CD4-positive, alpha-beta T cell treated with Interleukin-6 for 4 hours (primary cell): Measurements from ENCODE around the gene TAF11L10.
"Not testable (repeated sequence)": the region's sequence is repeated elsewhere in the genome, so short reads cannot be mapped to it uniquely, and the experiment has no call there.

Experiments used
- DNase-seq: peaks from one replicate; pipeline ENCODE4 v3.0.0-alpha.2; 2020; ENCODE audit warnings: mixed read lengths

Gene TAF11L10

DNA sequence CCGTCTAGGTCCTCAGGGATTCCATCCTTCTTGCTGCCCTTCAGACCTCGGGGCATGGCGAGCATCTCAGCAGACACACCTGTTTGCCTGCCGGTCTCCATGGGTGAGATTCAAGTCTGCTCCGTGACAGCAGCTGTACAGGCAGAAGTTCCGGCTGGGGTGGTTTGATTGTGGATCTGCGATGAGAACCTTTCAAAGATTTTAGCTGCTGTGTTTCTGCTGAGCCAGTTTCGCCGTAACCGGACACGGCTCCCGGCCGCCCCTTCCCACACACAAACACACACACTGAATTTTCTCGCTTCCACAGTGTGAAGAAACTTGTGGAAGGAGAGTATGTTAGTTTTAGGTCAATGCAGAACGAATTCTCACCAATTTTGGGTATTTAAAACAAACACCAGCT, at the start of gene TAF11L10:
Gene TAF11L10 (minus strand): TSS at position 101 of the 400 bp plus-strand sequence.
- DNase-seq, result not testable (repeated sequence)

DNA sequence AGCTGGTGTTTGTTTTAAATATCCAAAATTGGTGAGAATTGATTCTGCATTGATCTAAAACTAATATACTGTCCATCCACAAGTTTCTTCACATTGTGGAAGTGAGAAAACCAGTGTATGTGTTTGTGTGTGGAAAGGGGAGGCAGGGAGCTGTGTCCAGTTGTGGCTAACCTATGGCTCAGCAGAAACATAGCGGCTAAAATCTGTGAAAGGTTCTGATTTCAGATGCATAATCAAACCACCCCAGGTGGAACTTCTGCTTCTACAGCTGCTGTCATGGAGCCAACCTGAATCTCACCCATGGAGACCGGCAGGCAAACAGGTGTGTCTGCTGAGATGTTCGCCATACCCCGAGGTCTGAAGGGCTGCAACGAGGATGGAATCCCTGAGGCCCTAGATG, 36.5 kb upstream of the TAF11L10 start, which contains the start of gene TAF11L14:
Gene TAF11L14 (plus strand): TSS at position 301 of the 400 bp plus-strand sequence.
- no peak for DNase-seq

DNA sequence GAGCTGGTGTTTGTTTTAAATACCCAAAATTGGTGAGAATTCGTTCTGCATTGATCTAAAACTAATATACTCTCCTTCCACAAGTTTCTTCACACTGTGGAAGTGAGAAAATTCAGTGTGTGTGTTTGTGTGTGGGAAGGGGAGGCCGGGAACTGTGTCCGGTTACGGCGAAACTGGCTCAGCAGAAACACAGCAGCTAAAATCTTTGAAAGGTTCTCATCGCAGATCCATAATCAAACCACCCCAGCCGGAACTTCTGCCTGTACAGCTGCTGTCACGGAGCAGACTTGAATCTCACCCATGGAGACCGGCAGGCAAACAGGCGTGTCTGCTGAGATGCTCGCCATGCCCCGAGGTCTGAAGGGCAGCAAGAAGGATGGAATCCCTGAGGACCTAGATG, 34.2 kb upstream of the TAF11L10 start, which contains the start of gene TAF11L13:
Gene TAF11L13 (plus strand): TSS at position 301 of the 400 bp plus-strand sequence.
- DNase-seq, result not testable (repeated sequence)

DNA sequence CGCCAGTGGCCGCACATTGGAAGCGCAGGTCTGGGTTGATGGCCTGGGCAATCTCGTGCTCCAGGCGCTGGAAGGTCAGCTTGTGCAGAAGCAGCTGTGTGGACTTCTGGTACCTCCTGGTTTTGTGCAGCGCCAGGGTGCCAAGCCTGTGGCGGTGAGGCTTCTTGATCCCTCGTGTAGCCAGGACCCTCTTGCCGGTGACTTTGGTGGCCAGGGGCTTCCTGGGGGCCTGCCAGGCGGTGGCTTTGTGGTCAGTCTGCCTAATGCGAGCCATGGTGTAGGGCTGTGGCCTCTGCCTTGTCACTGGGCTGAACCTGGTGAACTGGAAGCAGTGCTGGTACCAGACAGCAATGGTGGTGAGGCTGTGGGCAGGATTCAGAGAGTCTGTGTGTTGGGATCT, 28.1 kb upstream of the TAF11L10 start:
- no peak for DNase-seq

DNA sequence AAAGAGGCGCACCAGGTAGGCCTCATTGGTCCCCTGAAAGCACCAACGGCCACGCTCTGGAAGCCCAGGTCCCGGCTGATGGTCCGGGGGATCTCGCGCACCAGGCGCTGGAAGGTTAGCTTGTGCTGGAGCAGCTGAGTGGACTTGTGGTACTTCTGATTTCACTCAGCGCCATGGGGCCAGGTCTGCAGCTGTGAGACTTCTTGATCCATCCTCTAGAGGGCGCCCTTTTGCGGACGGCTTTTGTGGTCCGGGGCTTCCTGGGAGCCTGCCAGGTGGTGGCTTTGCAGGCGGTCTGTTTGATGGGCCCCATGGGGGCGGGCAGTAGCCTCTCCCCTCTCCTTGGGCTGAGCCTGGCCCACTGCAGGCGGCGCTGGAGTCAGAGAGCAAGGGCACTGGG, 23.0 kb upstream of the TAF11L10 start:
- no peak for DNase-seq

DNA sequence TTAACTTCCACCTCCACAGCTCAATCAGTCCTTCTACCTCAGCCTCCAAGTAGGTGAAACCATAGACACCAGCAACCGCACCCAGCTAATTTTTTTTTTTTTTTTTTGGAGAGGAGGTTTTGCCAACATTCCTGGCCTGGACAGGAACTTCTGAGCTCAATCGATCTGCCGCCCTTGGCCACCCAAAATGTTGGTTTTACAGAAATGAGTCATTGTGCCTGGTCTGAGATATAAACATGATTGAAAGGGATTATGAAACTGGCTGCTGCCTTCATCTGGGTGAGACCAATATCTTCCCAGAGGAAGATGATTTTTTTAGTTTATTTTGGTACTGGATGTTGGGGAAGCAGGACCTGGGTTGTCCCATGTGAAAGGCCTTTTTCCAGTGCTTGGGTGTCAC, 21.7 kb upstream of the TAF11L10 start:
- DNase-seq, result no peak

DNA sequence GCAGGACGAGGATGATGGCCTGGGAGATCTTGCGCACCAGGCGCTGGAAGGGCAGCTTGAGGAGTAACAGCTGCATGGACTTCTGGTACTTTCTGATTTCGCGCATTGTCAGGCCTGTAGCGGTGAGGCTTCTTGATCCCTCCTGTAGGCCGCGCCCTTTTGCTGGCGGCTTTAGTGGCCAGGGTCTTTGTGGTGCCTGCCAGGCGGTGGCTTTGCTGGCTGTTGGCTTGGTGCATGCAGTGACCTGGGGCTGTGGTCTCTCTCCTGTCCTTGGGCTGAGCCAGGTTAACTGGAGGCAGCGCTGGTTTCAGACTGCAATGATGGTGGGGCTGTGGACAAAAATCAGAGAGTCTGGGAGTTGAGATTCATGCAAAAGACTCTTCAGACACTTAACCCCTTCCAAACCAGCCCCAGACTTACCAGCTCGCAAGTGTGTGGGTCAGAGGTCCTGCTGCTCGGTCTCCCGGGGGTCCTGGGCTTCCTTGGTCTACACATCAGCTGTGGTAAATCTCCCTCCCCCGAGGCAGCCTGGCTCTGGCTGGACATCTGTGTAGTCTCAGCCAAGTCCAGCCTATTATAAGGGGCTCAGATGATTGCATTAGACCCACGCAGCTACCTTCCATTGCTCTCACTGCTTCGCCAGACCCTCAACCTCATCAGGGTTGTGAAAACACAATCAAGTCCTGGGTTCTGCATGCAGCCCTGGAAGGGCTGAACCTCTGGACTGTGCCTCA, 17.4 kb upstream of the TAF11L10 start:
- no peak for DNase-seq

DNA sequence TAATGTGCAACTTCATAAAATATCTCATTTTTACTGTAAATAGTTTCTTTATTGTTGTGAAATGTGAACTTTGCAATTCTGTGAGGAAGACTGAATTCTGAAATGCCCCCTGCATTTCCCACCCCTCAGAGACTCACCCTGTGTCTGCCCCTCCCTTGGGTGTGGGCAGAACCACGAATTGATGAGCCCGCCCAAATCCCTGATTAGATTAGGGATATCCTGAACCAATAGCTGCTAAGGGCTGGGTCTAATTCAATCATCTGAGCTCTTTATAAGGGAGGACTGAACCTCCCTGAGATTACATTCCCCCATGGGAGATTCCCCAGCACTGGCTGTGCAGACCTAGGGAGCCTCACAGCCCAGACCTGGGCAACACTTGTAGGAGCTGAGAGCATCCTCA, 12.5 kb upstream of the TAF11L10 start, which contains the start of gene TAF11L12:
Gene TAF11L12 (plus strand): TSS at position 301 of the 400 bp plus-strand sequence.
- DNase-seq, result not testable (repeated sequence)

DNA sequence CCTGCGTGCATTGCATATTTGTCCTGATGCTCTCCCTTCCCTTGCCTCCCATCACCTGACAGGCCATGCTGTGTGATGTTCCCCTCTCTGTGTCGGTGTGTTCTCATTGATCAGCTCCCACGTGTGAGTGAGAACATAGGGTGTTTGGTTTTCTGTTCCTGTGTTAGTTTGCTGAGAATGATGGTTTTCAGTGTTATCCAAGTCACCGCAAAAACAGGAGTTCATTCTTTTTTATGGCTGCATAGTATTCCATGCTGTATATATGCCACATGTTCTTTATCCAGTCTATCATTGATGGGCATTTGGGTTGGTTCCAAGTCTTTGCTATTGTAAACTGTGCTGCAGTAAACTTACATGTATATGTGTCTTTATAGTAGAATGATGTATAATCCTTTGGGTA, 9.8 kb upstream of the TAF11L10 start:
- DNase-seq, result not testable (repeated sequence)

DNA sequence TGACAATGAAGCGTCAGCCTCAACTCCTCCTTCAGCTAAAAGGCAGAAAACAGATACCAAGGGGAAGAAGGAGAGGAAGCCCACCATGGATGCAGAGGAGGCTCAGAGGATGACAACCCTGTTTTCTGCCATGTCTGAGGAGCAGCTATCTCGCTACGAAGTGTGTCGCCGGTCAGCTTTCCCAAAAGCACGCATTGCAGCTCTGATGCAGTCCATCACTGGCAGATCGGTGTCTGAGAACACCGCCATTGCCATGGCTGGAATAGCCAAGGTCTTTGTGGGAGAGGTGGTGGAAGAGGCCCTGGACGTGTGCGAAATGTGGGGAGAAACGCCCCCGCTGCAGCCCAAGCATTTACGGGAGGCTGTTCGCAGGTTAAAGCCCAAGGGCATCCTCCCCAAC, 7.3 kb upstream of the TAF11L10 start:
- DNase-seq, result no peak

DNA sequence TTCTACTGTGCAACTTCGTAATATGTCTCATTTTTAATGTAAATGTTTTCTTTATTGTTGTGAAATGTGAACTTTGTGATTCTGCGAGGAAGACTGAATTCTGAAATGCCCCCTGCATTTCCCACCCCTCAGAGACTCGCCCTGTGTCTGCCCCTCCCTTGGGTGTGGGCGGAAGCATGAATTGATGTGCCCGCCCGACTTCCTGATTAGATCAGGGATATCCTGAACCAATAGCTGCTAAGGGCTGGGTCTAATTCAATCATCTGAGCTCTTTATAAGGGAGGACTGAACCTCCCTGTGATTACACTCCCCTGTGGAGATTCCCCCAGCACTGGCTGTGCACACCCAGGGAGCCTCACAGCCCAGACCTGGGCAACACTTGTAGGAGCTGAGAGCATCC, 6.3 kb upstream of the TAF11L10 start, which contains the start of gene TAF11L11:
Gene TAF11L11 (plus strand): TSS at position 304 of the 400 bp plus-strand sequence.
- not testable (repeated sequence) for DNase-seq

DNA sequence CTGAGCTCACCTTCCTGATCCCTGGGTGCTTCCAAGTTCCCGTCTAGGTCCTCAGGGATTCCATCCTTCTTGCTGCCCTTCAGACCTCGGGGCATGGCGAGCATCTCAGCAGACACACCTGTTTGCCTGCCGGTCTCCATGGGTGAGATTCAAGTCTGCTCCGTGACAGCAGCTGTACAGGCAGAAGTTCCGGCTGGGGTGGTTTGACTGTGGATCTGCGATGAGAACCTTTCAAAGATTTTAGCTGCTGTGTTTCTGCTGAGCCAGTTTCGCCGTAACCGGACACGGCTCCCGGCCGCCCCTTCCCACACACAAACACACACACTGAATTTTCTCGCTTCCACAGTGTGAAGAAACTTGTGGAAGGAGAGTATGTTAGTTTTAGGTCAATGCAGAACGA, 3.4 kb downstream of the TAF11L10 start, which contains the start of gene TAF11L9:
Gene TAF11L9 (minus strand): TSS at position 140 of the 400 bp plus-strand sequence.
- not testable (repeated sequence) for DNase-seq

DNA sequence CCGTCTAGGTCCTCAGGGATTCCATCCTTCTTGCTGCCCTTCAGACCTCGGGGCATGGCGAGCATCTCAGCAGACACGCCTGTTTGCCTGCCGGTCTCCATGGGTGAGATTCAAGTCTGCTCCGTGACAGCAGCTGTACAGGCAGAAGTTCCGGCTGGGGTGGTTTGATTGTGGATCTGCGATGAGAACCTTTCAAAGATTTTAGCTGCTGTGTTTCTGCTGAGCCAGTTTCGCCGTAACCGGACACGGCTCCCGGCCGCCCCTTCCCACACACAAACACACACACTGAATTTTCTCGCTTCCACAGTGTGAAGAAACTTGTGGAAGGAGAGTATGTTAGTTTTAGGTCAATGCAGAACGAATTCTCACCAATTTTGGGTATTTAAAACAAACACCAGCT, 6.8 kb downstream of the TAF11L10 start, which contains the start of gene TAF11L8:
Gene TAF11L8 (minus strand): TSS at position 101 of the 400 bp plus-strand sequence.
- DNase-seq, result not testable (repeated sequence)

DNA sequence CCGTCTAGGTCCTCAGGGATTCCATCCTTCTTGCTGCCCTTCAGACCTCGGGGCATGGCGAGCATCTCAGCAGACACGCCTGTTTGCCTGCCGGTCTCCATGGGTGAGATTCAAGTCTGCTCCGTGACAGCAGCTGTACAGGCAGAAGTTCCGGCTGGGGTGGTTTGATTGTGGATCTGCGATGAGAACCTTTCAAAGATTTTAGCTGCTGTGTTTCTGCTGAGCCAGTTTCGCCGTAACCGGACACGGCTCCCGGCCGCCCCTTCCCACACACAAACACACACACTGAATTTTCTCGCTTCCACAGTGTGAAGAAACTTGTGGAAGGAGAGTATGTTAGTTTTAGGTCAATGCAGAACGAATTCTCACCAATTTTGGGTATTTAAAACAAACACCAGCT, 12.0 kb downstream of the TAF11L10 start, which contains the start of gene TAF11L7:
Gene TAF11L7 (minus strand): TSS at position 101 of the 400 bp plus-strand sequence.
- not testable (repeated sequence) for DNase-seq
